ENCODE data around the gene HIRA.

HIRA gene

GRCh38 chr22:19464546-19464945 lies 33.0 kb upstream of the HIRA start:
- no peak overlapping the region for H3K4me3 ChIP-seq (ENCODE audit: control insufficient read depth, low read depth, low read length)
- DNase-seq (ENCODE audit: low read depth) = no peak
- TF ChIP-seq CTCF (IDR thresholded peaks at IDR 0.05; ENCODE audit: control insufficient read depth, insufficient read depth, low read depth, low read length, missing control alignments) = no peak

GRCh38 chr22:19463491-19464469 lies 32.2 kb upstream of the HIRA start:
- no peak for TF ChIP-seq CTCF (IDR thresholded peaks at IDR 0.05; ENCODE audit: control insufficient read depth, insufficient read depth, low read depth, low read length, missing control alignments)
- peak; percentile 34 for DNase-seq (ENCODE audit: low read depth)

GRCh38 chr22:19463008-19463407 lies 31.5 kb upstream of the HIRA start:
- TF ChIP-seq CTCF (IDR thresholded peaks at IDR 0.05; ENCODE audit: control insufficient read depth, insufficient read depth, low read depth, low read length, missing control alignments) = no peak
- no peak for DNase-seq (ENCODE audit: low read depth)
- no peak overlapping the region for H3K4me3 ChIP-seq (ENCODE audit: control insufficient read depth, low read depth, low read length)

More at GRCh38 chr22:19463491-19464469, 32.2 kb upstream of the HIRA start:
- no peak overlapping the region for H3K4me3 ChIP-seq (ENCODE audit: control insufficient read depth, low read depth, low read length)

- DNase-seq (ENCODE audit: low read depth) = no peak
- no peak overlapping the region for H3K4me3 ChIP-seq (ENCODE audit: control insufficient read depth, low read depth, low read length)
- no peak for TF ChIP-seq CTCF (IDR thresholded peaks at IDR 0.05; ENCODE audit: control insufficient read depth, insufficient read depth, low read depth, low read length, missing control alignments)
These were observed 30.0 kb upstream of the HIRA start for GRCh38 chr22:19461506-19461905.

GRCh38 chr22:19460036-19460435 lies 28.5 kb upstream of the HIRA start:
- DNase-seq (ENCODE audit: low read depth) = no peak
- no peak overlapping the region for H3K4me3 ChIP-seq (ENCODE audit: control insufficient read depth, low read depth, low read length)
- no peak for TF ChIP-seq CTCF (IDR thresholded peaks at IDR 0.05; ENCODE audit: control insufficient read depth, insufficient read depth, low read depth, low read length, missing control alignments)

GRCh38 chr22:19457828-19458428 lies 26.4 kb upstream of the HIRA start:
- no peak for TF ChIP-seq CTCF (IDR thresholded peaks at IDR 0.05; ENCODE audit: control insufficient read depth, insufficient read depth, low read depth, low read length, missing control alignments)
- H3K4me3 ChIP-seq (ENCODE audit: control insufficient read depth, low read depth, low read length) = no peak overlapping the region
- no peak for DNase-seq (ENCODE audit: low read depth)
